ENCODE data around the gene C12orf56.
A peak's percentile ranks its signal among the peaks of the same experiment; 100 is the strongest.
"Not testable (repeated sequence)": the region's sequence is repeated elsewhere in the genome, so short reads cannot be mapped to it uniquely, and the experiment has no call there.

The C12orf56 gene

DNA sequence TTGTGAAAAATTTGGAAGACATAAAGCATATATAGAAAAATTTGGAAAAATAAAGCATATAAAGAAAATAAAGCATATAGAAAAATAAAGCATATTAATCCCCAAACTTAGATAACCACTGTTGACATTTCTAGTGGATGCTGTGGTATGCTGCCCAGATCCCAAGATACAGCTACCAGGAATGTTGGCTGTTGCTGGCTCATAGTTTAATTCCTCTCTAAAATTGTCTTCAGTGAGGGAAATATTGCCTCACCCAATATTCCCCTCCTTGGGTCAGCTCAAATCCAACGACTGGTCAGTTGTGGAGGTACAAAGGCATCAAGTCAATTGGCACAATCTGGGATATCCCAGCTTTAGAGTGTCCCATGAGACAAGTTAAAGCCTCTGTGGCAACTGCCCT lies 158.4 kb downstream of the C12orf56 start:
- DNase-seq (ENCODE audit: low spot score): no peak

DNA sequence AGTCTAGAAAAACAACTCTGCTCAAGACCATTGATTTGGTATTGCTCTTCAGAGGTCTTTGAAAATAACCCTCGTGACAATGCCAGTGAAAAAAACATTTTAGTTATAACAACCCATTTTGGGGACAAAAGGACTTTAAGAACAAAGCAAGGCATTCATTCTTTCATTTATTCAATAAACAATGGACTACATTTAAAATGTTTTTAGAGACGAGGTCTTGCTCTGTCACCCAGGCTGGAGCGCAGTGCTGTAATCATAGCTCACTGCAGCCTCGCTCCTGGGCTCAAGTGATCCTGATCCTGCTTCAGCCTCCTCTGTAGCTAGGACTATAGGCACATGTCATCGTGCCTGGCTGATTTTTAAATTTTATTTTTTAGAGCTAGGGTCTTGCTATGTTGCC lies 160.8 kb downstream of the C12orf56 start:
- DNase-seq (ENCODE audit: low spot score): no peak

DNA sequence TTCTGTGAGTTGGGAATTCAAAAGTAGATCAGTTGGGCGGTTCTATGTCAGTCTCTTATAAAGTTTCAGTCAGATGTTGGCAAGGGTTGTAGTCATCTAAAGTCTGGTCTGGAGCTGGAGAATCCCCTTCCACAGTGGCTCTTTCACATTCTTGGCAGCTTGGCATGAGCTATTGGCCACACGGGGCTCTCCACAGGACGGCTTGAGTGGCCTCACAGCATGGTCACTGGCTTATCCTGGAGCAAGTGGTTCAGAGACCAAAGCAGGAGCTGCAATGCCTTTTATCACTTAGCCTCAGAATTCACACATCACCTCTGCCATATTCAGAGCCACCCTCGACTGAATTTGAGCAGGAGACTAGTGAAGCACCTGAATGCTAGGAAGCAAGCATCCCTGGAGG lies 161.3 kb downstream of the C12orf56 start:
- no peak for DNase-seq (ENCODE audit: low spot score)

DNA sequence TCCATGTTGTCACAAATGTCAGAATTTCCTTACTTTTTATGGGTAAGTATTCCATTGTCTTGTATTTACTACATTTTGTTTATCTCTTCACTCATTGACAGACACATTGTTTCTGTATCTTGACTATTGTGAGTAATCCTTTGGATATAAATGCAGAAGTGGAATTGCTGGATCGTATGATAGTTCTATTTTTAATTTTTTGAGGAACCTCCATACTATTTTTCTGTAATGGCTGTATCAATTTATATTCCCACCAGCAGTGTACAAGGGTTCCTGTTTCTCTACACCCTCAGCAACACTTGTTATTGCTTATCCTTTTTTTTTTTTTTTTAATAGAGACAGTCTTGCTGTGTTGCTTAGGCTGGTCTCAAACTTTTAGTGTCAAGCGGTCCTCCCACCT lies 164.9 kb downstream of the C12orf56 start:
- DNase-seq (ENCODE audit: low spot score): no peak

DNA sequence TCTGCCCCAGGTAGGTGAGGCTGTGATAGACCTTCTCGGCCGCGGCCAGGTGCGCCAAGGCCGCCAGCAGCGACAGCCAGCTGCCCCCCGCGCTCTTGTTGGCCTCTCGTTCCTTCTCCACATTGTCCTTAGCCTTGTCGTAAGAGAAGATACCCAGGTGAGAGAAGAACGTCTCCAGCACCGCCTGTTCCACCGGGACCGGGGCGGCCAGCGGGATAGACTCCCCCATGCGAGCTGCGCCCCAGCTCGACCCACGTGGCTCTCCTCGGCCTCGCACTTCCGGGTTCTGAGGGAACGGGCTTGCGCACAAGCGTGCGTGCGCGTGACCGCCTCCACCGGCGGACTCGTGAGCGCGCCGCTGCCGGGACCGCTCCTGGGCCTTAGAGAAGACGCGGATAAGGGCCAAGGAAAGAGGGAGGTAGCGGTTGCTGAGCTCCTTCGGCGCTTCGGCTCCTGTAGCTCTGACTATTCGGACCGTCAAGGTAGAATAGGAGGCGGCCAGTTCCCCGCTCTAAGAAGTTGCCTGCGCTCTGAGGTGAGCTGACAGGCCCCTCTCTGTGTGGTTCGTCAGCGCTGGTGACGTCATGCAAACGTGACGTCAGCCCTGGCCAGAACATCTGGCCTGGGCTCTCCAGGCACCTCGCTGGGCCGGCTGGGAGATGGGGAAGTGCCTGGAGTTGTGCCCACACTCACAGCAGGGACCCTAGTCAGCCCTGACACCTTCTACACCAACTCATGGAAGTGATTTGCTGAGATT lies 168.4 kb downstream of the C12orf56 start, which contains the start of gene KICS2:
Gene KICS2 (minus strand): TSS at position 288 of the 757 bp plus-strand sequence. CDS start 59 bp downstream, at position 229.
- peak; percentile 91 for DNase-seq (ENCODE audit: low spot score)

DNA sequence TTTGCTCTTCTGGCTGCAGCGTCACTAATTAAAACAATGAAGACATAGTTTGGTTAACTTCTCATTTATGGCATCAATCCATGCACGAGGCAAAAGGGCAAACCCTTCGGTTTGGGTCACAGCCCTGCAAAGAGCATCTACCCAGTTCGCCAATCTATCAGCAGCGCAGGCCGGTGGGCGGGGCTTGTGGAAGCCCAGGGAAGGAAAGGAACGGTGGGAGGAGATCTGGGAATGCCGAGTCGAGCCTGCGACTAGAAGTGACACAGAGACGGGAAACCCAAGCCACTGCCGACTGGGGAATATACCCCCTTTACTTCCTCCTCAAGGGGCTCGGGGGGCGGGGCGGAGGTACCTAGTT lies 168.9 kb downstream of the C12orf56 start:
- DNase-seq (ENCODE audit: low spot score): peak; percentile 75

DNA sequence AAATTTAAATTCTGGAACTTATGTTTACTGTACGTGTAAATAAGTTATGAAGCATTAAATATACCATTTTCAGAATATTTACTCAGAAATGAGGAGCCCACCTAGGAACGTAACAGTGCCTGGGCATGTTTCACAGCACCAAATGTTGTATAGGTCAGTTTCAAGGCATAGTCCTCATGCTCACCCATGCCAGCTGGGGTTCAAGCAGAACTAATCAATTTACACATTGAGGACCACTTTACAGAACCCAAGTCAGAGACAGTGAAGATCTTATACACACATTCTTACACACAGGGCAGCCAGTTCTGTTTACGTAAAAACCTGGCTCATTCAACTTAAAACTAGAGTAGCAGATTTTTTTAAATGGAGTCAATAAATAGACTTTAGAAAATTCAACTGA lies 170.5 kb downstream of the C12orf56 start:
- DNase-seq (ENCODE audit: low spot score): no peak

DNA sequence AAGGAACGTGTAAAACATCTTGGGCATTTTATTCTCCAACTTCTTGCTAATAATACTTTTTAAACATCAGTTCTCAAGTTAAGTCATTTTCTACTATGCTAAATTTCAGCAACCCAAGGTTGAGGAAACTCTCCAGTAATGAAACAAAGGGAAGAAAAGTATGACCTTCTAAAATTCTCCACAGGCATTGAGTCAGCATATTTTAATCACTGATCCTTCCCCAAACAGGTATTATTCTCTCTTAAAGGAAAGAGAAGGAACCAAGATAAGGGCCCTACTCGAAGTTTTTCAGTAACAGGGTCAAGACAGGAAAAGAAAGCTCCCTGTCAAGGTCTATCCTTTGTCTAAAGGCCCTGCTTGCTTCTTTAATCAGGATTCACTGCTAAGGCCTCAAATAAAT lies 171.4 kb downstream of the C12orf56 start:
- no peak for DNase-seq (ENCODE audit: low spot score)

DNA sequence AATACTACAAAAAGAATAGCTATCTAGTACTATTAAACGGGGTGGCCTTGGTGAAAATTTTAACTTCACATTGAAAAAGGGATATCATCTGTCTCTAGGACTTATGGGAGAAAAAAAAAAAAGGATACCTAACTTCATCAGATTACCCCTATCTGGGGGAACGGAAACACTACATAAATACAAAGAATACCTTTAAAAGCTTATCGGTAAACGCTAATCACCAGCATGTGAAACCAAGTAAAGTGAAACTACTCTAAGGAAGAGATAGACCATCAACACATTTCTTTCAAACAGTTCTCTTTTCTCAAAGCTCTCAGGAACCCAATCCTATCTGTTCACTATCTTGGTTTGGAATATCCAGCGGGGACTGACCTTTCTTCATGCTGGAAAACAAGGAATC lies 172.0 kb downstream of the C12orf56 start:
- DNase-seq (ENCODE audit: low spot score): no peak

DNA sequence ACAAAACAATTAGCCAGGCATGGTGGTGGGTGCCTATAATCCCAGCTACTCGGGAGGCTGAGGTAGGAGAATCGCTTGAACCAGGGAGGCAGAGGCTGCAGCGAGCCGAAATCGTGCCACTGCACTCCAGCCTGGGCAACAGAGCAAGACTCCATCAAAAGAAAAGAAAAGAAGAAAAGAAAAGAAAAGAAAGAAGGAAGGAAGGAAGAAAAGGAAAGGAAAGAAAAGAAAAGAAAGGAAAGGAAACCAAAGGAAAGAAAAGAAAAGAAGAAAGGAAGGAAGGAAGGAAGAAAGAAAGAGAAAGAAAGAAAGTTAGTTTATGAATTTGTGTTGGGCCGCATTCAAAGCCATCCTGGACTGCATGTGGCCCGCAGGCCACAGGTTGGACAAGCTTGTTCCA lies 172.9 kb downstream of the C12orf56 start:
- not testable (repeated sequence) for DNase-seq (ENCODE audit: low spot score)

DNA sequence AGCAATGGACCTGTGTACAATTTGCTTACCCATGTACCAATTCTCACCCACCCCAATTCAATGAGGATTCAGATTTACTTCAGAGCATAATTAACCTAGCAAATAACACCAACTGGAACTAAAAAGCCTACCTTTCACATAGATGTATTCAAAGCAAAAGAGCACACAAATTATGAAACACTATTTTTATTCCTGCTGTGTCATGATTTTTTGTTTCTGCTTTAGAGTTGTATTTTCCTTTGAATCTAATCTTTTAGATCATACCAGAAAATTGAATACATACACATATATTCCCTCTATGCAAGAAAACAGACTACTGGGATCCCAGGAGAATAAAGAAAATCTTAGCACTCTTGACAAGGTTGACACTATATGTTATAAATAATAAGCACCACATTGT lies 174.3 kb downstream of the C12orf56 start:
- DNase-seq (ENCODE audit: low spot score): no peak
